LHCN-M2 (cell line): ENCODE results near the gene NF1. TPM values are rescaled to one million over a fixed set of nuclear protein-coding genes. Genes with fewer than 3 reads are reported as not detected.
"Not testable (repeated sequence)": the region's sequence is repeated elsewhere in the genome, so short reads cannot be mapped to it uniquely, and the experiment has no call there.

Experiments used
- DNase-seq: peaks from one replicate; pipeline ENCODE4 v3.0.0-alpha.2; 2012; ENCODE audit warnings: low read depth
- polyA plus RNA-seq: library from polyadenylated mRNA; unstranded; fragments of >200 nt; gene quantifications from one replicate; pipeline ENCODE4 v1.2.1, GENCODE V29; 2012; ENCODE audit warnings: missing spikeins
- total RNA-seq: library from RNA; depleted of rRNA; stranded (reverse); fragments of >200 nt; gene quantifications from 2 replicates; pipeline ENCODE4 v1.2.3, GENCODE V29; 2014; rRNA removed

NF1 gene
- total RNA-seq: 17.1 and 27.3 TPM in 2 replicates
- polyA plus RNA-seq: 8.1 TPM

GRCh38 chr17:31094600-31095235 is at the start of gene NF1:
NF1 (plus strand) TSS chr17:31094977; CDS start chr17:31095310, 333 bp downstream.
- DNase-seq: peak; percentile 93

GRCh38 chr17:31046856-31047425 is 47.8 kb upstream of the NF1 start:
- not testable (repeated sequence) for DNase-seq

- no peak for DNase-seq
These were observed 46.6 kb upstream of the NF1 start for GRCh38 chr17:31048142-31048541.

GRCh38 chr17:31048780-31049179 is 46.0 kb upstream of the NF1 start:
- DNase-seq: no peak

- no peak for DNase-seq
These were observed 43.8 kb upstream of the NF1 start for GRCh38 chr17:31050948-31051347.

GRCh38 chr17:31051506-31051905 is 43.3 kb upstream of the NF1 start:
- DNase-seq: no peak

- peak; percentile 95 for DNase-seq
These were observed 42.4 kb upstream of the NF1 start for GRCh38 chr17:31052187-31052889.

- no peak for DNase-seq
These were observed 41.7 kb upstream of the NF1 start for GRCh38 chr17:31053071-31053470.

GRCh38 chr17:31054761-31055160 is 40.0 kb upstream of the NF1 start:
- DNase-seq: no peak

- no peak for DNase-seq
These were observed 35.8 kb upstream of the NF1 start for GRCh38 chr17:31058976-31059375.

GRCh38 chr17:31060791-31061550 is 33.8 kb upstream of the NF1 start:
- no peak for DNase-seq

GRCh38 chr17:31061678-31062077 is 33.1 kb upstream of the NF1 start:
- no peak for DNase-seq

GRCh38 chr17:31062346-31062745 is 32.4 kb upstream of the NF1 start:
- DNase-seq: no peak

- no peak for DNase-seq
These were observed 30.1 kb upstream of the NF1 start for GRCh38 chr17:31064707-31065106.

GRCh38 chr17:31067691-31068184 is 27.0 kb upstream of the NF1 start:
- peak; percentile 90 for DNase-seq

- peak; percentile 51 for DNase-seq
These were observed 26.5 kb upstream of the NF1 start for GRCh38 chr17:31068291-31068690.

- DNase-seq: no peak
These were observed 22.6 kb upstream of the NF1 start for GRCh38 chr17:31072186-31072585.

- DNase-seq: no peak
These were observed 21.4 kb upstream of the NF1 start for GRCh38 chr17:31073411-31073810.

- DNase-seq: peak; percentile 9
These were observed 19.8 kb upstream of the NF1 start for GRCh38 chr17:31074772-31075555.

GRCh38 chr17:31078290-31078689 is 16.5 kb upstream of the NF1 start:
- peak; percentile 11 for DNase-seq

GRCh38 chr17:31079731-31080130 is 15.0 kb upstream of the NF1 start:
- DNase-seq: no peak
